GM10248 (cell line): ENCODE results near the gene FAM32A.

Experiments used
- CTCF ChIA-PET: fragments of 300-600 bp; sonication (Branson Sonifier 250); formaldehyde crosslinking; extraction: SDS; loops from one replicate; lab custom pipeline; 2021; ENCODE audit warnings: antibody characterized with exemption; lab: Yijun Ruan, JAX
- POLR2A ChIA-PET: fragments of 350-650 bp; sonication (Branson Sonifier 250); formaldehyde crosslinking; extraction: SDS; loops from one replicate; lab custom pipeline; 2020; ENCODE audit warnings: antibody characterized with exemption; lab: Yijun Ruan, JAX
- DNase-seq: peaks from one replicate; pipeline ENCODE4 v3.0.0; 2012; ENCODE audit errors: extremely low spot score
- TF ChIP-seq, protein P1 (sequence below): IDR thresholded peaks from 2 replicates; pipeline ENCODE4 v1.5.1; 2012; ENCODE audit warnings: mild to moderate bottlenecking, low read depth; ENCODE audit errors: extremely low read depth, missing control alignments, control extremely low read depth

The FAM32A gene

DNA sequence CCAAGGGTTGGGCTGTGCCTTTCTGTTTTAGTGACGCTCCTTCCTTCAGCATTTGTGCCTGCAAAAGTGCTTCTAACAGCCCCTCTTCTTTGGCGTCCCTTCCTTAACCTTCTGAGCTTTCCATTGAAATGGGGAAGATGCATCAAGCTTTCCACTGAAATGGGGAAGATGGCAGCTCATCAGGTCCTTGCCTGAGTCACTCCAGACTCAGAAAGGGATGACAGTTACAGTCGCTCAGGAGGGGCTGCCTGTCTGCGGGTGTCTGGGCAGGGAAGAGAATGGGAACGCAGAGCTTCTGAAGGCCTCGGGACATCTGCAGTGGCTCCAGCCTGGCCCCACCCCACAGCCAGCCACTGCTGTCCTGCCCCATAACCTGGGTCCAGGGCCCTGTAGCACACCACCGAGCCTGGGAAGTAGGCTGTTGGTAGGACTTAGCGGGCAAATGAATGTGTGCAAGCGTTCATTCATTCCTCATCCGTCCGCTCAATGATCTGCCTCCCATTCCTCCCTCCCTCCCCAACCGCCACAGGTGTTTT is 22.3 kb downstream of the FAM32A start:
- ChIA-PET CTCF (no interaction called here), POLR2A (no interaction called here)
- no peak for DNase-seq
- TF ChIP-seq, protein P1, sequence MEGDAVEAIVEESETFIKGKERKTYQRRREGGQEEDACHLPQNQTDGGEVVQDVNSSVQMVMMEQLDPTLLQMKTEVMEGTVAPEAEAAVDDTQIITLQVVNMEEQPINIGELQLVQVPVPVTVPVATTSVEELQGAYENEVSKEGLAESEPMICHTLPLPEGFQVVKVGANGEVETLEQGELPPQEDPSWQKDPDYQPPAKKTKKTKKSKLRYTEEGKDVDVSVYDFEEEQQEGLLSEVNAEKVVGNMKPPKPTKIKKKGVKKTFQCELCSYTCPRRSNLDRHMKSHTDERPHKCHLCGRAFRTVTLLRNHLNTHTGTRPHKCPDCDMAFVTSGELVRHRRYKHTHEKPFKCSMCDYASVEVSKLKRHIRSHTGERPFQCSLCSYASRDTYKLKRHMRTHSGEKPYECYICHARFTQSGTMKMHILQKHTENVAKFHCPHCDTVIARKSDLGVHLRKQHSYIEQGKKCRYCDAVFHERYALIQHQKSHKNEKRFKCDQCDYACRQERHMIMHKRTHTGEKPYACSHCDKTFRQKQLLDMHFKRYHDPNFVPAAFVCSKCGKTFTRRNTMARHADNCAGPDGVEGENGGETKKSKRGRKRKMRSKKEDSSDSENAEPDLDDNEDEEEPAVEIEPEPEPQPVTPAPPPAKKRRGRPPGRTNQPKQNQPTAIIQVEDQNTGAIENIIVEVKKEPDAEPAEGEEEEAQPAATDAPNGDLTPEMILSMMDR: no peak

DNA sequence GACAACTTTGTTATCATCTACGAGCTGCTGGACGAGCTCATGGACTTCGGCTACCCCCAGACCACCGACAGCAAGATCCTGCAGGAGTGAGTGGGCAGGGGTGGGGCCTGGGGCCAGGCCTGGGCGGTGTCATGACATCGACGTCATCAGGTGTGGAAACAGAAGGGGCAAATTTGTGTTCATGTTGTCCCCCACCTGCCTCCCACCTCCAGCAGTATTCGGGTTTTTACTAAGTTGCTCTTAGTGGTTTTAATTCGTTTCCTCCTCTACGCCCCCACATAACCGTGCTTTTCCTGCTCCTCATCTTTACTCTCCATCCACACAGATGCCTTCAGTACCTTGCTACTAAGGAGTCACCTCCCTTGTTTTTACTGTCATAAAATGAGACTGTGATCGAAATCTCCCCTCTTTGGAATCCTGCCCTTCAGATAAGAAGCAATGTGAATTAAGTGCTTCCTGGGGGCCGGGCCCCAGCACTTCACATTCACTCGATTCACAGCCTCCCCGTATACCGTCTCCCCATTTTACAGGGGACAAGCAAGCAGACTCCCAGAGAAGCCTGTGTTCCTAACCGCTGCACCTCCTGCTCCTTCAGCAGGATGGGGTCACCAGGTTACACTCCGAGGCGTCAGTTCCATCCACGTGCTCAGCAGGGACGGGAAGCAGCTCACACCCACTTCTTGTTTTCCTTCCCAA is 23.0 kb downstream of the FAM32A start:
- TF ChIP-seq, protein P1: no peak
- POLR2A ChIA-PET: no interaction called here
- CTCF ChIA-PET: no interaction called here
- no peak for DNase-seq

DNA sequence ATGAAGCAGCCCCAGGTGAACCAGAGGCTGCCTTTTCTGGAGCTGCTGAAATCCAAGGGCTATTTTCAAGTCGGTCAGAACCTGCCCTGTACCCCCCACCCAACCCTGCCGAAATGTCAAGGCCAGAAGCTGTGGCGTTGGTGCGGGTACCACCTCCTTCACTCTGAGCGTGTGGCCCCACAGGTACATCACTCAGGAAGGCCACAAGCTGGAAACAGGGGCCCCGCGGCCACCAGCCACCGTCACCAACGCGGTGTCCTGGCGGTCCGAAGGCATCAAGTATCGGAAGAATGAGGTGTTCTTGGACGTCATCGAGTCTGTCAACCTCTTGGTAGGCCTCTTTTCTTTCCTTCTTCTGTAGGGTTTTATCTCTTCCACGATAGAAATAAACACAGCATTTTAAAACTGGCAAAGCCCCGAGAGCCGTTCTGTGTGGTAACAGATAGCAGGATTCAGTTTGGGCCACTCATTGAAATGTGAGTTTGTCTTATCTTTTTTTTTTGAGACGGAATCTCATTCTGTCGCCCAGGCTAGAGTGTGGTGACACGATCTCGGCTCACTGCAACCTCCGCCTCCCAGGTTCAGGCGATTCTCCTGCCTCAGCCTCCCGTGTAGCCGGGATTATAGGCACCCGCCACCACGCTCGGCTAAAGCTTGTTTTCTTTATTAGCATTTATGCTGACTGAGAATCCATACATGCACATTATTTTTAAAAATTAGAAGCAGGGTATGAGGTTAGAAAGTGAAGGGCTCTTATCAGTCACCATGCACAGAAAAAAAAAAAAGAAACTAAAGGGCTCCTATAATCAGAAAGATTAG is 23.8 kb downstream of the FAM32A start:
- TF ChIP-seq, protein P1: no peak
- DNase-seq: no peak
- CTCF ChIA-PET: interaction anchor here (1.7 kb wide), 1 partner anchor 23 kb away, joined by 4 read pairs; the partner anchor contains the start of gene FAM32A
- POLR2A ChIA-PET: interaction anchor here (0.6 kb wide), 1 partner anchor 10 kb away, joined by 4 read pairs; no protein-coding TSS in a partner anchor

DNA sequence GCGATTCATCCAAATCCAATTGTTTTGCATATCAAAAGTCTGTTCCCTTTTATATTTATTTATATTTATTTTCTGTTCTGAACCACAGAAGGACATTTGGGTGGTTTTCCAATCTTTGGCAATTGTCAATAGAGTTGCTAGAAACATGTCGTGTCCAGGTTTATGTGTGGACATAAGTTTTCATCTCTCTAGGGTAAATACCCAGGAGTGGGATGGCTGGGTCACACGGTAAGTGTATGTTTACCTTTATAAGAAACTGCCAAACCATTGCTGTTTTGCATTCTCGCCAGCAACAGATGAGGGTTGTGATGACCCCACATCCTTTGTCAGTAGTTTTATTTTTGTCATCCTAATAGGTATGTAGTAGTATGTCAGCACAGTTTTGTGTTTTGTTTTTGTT is 25.0 kb downstream of the FAM32A start:
- TF ChIP-seq, protein P1: no peak
- CTCF ChIA-PET: interaction anchor here (1.7 kb wide), 1 partner anchor 25 kb away, joined by 4 read pairs; the partner anchor contains the start of gene FAM32A

DNA sequence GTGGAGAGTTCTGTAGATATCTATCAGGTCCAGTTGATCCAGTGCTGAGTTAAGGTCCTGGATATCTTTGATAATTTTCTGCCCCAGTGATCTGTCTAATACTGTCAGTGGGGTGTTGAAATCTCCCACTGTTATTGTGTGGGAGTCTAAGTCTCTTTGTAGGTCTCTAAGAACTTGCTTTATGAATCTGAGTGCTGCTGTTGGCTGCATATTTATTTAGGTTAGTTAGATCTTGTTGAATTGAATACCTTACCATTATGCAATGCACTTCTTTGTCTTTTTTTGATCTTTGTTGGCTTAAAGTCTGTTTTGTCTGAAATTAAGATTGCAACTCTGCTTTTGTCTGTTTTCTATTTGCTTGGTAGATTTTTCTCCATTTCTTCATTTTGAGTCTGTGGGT is 27.9 kb downstream of the FAM32A start:
- TF ChIP-seq, protein P1: no peak
- POLR2A ChIA-PET: no interaction called here
- CTCF ChIA-PET: no interaction called here
- no peak for DNase-seq

More for the DNA sequence above, 25.0 kb downstream of the FAM32A start:
- DNase-seq: no peak
- POLR2A ChIA-PET: no interaction called here
